BJ (cell line): Measurements from ENCODE around the gene RNF103. TPM values are rescaled to one million over a fixed set of nuclear protein-coding genes. Genes with fewer than 3 reads are reported as not detected.

Experiments used
- CTCF ChIA-PET: fragments of 350-600 bp; formaldehyde crosslinking; extraction: SDS; loops from one replicate; lab custom pipeline; 2021; ENCODE audit warnings: antibody characterized with exemption, inconsistent platforms; lab: Yijun Ruan, JAX
- POLR2A ChIA-PET: fragments of 300-600 bp; sonication (Branson Sonifier 250); formaldehyde crosslinking; extraction: SDS; loops from one replicate; lab custom pipeline; 2021; ENCODE audit warnings: antibody characterized with exemption; lab: Charles Lee
- DNase-seq: peaks from one replicate; pipeline ENCODE4 v3.0.0-alpha.2; 2011; ENCODE audit warnings: low read depth
- H3K27me3 ChIP-seq: 2 replicates; pipeline ENCODE4 v1.6.0; 2011; ENCODE audit warnings: low read length; ENCODE audit not compliant: control insufficient read depth, insufficient read depth
- H3K36me3 ChIP-seq: 2 replicates; pipeline ENCODE4 v1.5.1; 2011; ENCODE audit warnings: low read length; ENCODE audit not compliant: control insufficient read depth, insufficient read depth
- H3K4me3 ChIP-seq: 2 replicates; pipeline ENCODE4 v1.5.1; 2011; ENCODE audit warnings: low read depth, mild to moderate bottlenecking, control low read depth, low read length
- CTCF ChIP-seq: IDR thresholded peaks from 2 replicates; pipeline ENCODE4 v1.5.1; 2011; ENCODE audit warnings: low read depth, mild to moderate bottlenecking, control low read depth, inconsistent platforms, low read length, moderate library complexity; ENCODE audit not compliant: insufficient read depth
- polyA plus RNA-seq: library from polyadenylated mRNA; depleted of rRNA; stranded (reverse); fragments of >200 nt; gene quantifications from 2 replicates; pipeline ENCODE4 v1.2.3, GENCODE V29; 2011

RNF103 gene
- polyA plus RNA-seq, 1 experiment: 8.2 TPM

- no peak for TF ChIP-seq CTCF
- ChIA-PET POLR2A (no interaction called here), CTCF (no interaction called here)
- H3K4me3 ChIP-seq: no peak overlapping the region
- H3K27me3 ChIP-seq: no peaks in the 10 kb centered on the region
- no peaks in the 10 kb centered on the region for H3K36me3 ChIP-seq
- DNase-seq: no peak
These were observed 22.7 kb upstream of the RNF103 start for GRCh38 chr2:86646329-86646728.

- TF ChIP-seq CTCF: no peak
- no peak for DNase-seq
- Histone ChIP-seq H3K36me3 (no peaks in the 10 kb centered on the region), H3K4me3 (no peak overlapping the region), H3K27me3 (no peaks in the 10 kb centered on the region)
- ChIA-PET POLR2A (no interaction called here), CTCF (no interaction called here)
These were observed 22.1 kb upstream of the RNF103 start for GRCh38 chr2:86645752-86646151.

GRCh38 chr2:86638712-86639111 lies 15.0 kb upstream of the RNF103 start:
- POLR2A ChIA-PET: no interaction called here
- no peaks in the 10 kb centered on the region for H3K27me3 ChIP-seq
- TF ChIP-seq CTCF: no peak
- H3K4me3 ChIP-seq: no peak overlapping the region
- DNase-seq: no peak
- H3K36me3 ChIP-seq: no peaks in the 10 kb centered on the region
- CTCF ChIA-PET: no interaction called here

- no peak for TF ChIP-seq CTCF
- no peak overlapping the region for H3K4me3 ChIP-seq
- ChIA-PET CTCF (interaction anchor here (1.9 kb wide), 1 partner anchor 12 kb away, joined by 4 read pairs; no protein-coding TSS in a partner anchor), POLR2A (no interaction called here)
- no peaks in the 10 kb centered on the region for H3K27me3 ChIP-seq
- H3K36me3 ChIP-seq: no peaks in the 10 kb centered on the region
- no peak for DNase-seq
These were observed 13.2 kb upstream of the RNF103 start for GRCh38 chr2:86636842-86637241.

- TF ChIP-seq CTCF: no peak
- ChIA-PET CTCF (interaction anchor here (1.2 kb wide), 1 partner anchor 51 kb away, joined by 4 read pairs; no protein-coding TSS in a partner anchor), POLR2A (no interaction called here)
- Histone ChIP-seq H3K4me3 (no peak overlapping the region), H3K36me3 (no peaks in the 10 kb centered on the region), H3K27me3 (no peaks in the 10 kb centered on the region)
- no peak for DNase-seq
These were observed 10.7 kb upstream of the RNF103 start for GRCh38 chr2:86634352-86634751.
